Limb (tissue), 2 donors: ENCODE results near the gene PRKACG.

Experiments used
- DNase-seq, 2 donors: peaks; one replicate each; pipeline ENCODE4 v3.0.0-alpha.2; 2016; ENCODE audit errors: extremely low spot score in 2 of 2

Gene PRKACG

GRCh38 chr9:68983522-68984424 lies 30.1 kb downstream of the PRKACG start:
- DNase-seq = no peak

GRCh38 chr9:68983008-68983411 lies 30.9 kb downstream of the PRKACG start:
- no peak for DNase-seq

- peak in 1 of 2 donors; percentile 37 for DNase-seq
Observed at GRCh38 chr9:68981789-68982188, 32.1 kb downstream of the PRKACG start.

GRCh38 chr9:68980341-68980914 lies 33.5 kb downstream of the PRKACG start:
- no peak for DNase-seq

GRCh38 chr9:68979538-68980314 lies 34.2 kb downstream of the PRKACG start:
- no peak for DNase-seq

- no peak for DNase-seq
Observed at GRCh38 chr9:68978501-68978900, 35.4 kb downstream of the PRKACG start.

GRCh38 chr9:68978066-68978465 lies 35.8 kb downstream of the PRKACG start:
- no peak for DNase-seq

GRCh38 chr9:68975365-68976043 lies 38.4 kb downstream of the PRKACG start:
- DNase-seq = no peak

GRCh38 chr9:68974901-68975300 lies 39.0 kb downstream of the PRKACG start:
- no peak for DNase-seq

GRCh38 chr9:68974431-68974830 lies 39.5 kb downstream of the PRKACG start:
- DNase-seq = no peak

GRCh38 chr9:68973619-68974018 lies 40.3 kb downstream of the PRKACG start:
- no peak for DNase-seq

GRCh38 chr9:68970151-68970550 lies 43.8 kb downstream of the PRKACG start:
- DNase-seq = no peak

GRCh38 chr9:68969538-68969937 lies 44.4 kb downstream of the PRKACG start:
- DNase-seq = no peak

GRCh38 chr9:68967800-68968199 lies 46.1 kb downstream of the PRKACG start:
- no peak for DNase-seq

- no peak for DNase-seq
Observed at GRCh38 chr9:68966496-68966944, 47.4 kb downstream of the PRKACG start.

GRCh38 chr9:68964765-68965164 lies 49.1 kb downstream of the PRKACG start:
- no peak for DNase-seq

- no peak for DNase-seq
Observed at GRCh38 chr9:68964102-68964541, 49.8 kb downstream of the PRKACG start.

- no peak for DNase-seq
Observed at GRCh38 chr9:68963416-68963815, 50.5 kb downstream of the PRKACG start.
